Pons (tissue), 1 donor: ENCODE results near the gene CAPZA2.

Experiments
- DNase-seq: peaks from one replicate; pipeline ENCODE4 v3.0.0-alpha.2; 2016; ENCODE audit warnings: low spot score

The CAPZA2 gene

GRCh38 chr7:116862951-116863670 lies 724 bp downstream of the CAPZA2 start:
- peak; percentile 52 for DNase-seq

- DNase-seq: no peak
These were observed 1.6 kb downstream of the CAPZA2 start for GRCh38 chr7:116863936-116864500.

GRCh38 chr7:116871061-116871700 lies 8.8 kb downstream of the CAPZA2 start:
- DNase-seq: no peak

- no peak for DNase-seq
These were observed 9.6 kb downstream of the CAPZA2 start for GRCh38 chr7:116872026-116872425.

DNA sequence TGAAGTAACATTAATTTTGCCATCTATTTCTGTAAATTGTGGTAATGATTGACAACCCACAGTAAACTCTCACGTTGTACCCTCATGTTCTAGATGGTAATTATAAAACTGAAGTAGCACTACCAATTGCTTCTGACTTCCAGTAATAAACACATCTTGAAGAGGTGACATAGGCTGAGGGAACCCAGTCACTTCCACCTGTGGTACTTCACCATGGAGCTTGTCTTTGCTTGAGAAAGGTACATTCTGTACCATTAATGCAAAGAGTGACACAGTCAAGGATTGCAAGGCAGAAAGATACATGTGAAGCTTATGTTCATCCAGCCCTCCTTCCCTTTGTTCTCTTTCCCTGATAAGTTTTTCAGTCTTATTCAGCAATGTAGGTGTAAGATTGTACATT lies 11.2 kb downstream of the CAPZA2 start:
- DNase-seq: no peak

DNA sequence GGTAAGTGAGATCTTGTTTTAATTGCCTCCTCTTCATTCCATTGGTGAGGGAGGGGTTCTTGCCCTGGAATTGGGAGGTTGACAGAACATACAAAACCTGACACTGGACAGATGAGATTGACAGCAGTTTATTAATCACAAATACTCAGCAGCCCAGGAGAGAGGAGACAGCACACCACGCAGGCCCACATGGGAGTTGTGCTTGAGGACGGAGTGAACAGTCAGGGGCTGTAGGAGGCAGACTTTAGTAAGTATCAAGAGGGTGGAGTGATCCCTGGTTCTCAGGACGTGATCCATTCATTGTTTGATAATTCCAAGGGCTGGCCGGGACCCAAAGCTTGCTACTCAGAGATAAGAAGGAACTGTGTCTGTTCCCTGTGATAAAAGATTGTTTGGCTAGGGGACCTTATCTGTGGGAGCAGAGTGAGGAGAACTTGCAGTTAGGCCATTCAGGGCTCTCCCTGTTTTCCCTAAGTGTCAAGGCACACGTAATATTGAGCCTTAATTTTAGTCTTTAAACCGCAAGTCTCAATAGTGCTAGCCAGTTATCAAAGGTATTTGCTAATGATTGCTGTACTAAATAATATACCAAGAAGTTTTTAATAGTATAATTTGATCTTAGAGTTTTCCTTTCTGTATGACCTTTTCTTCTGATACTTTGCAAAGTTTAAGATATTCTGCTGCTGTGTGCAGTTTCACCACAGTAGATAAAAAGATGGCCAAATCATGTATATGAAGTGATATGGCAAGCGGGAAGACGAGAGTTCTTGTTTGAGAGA lies 14.5 kb downstream of the CAPZA2 start:
- DNase-seq: no peak

GRCh38 chr7:116877443-116878217 lies 15.2 kb downstream of the CAPZA2 start:
- DNase-seq: no peak

DNA sequence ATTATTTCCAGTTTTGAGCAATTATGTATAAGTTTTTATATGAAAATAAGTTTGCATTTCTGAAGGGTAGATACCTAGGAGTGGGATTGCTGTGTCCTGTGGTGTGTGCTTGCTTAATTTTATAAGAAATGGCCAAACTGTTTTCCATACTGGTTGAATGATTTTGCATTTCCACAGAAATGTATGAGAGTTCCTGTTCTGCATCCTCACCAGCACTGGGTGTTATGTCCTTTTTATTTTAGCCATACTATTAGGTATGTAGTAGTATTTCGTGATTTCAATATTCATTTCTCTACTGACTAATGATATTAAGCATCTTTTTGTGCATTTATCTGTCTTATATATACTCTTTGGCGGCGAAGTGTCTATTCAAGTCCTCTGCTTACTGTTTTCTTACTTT lies 22.3 kb downstream of the CAPZA2 start:
- no peak for DNase-seq

DNA sequence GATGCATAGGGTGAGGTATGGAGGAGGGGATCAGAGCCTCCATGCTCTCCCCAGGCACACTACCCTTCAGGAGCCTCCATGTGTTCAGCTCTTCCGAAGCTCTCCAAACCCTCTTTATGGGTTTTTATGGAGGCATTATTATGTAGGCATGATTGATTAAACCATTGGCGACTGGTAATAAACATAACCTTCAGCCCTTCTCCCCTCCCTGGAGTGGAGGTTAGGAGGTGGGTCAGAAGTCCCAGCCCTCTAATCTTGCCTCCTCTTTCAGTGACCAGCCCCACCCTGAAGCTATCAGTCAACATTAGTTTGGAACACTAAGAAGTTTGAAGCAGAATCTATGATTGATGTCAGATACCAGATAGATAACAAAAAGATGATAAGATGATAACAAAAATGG lies 23.3 kb downstream of the CAPZA2 start:
- no peak for DNase-seq

- DNase-seq: no peak
These were observed 24.3 kb downstream of the CAPZA2 start for GRCh38 chr7:116886543-116887156.

GRCh38 chr7:116888895-116889294 lies 26.5 kb downstream of the CAPZA2 start:
- DNase-seq: no peak

DNA sequence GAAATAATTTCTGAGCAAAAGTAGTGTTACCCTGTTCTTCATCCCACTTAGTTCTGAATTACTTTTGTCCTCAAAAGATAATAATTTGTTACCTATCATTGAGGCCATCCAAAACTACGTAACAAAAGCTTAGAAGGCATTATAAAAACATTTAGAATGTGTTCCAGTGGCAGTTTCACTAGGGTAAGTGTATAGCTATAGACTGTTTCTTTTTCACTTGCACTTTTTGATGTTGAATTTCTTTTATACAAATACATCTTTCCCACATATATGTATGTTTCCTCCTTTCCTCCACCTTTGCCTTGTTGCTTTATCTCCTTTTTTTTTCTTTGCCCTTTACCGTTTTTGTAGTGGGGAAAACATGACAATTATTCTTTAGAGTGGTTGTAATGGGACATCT lies 33.5 kb downstream of the CAPZA2 start:
- no peak for DNase-seq

DNA sequence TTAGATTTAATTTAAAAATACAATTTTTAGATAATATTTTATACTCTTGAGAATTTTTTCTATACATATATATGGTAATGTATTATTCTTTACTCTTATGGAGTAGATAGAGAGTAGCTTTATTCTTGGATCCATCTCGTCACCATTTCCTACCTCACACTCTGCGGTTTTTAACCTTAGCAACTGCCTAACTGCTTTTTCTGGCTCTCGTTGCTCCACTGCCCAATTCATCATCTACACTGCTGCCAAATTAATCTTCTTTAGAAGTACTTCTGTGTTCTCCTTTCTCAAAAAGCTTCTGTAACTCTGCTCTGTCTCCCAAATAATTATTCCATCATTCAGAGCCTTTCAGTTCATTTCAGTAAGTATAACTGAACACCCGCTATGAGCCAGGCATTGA lies 35.3 kb downstream of the CAPZA2 start:
- DNase-seq: peak; percentile 17

DNA sequence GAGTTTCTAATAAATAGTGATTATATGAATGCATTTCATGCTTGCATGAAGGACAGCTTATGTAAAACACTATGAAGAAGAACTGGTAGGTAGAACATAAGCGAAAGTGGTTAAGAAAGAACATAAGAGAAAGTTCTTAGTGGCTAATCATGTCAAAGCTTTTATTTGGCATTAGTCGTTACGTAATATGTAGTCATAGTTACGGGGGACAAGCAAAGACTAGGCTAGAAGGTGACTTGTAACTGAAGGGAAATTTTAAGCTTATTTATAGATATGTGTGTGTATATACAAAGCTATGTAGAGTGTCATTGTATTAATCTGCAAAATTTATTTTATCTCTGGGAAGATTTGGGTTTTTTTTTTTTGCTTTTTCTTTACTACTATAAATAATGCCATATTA lies 36.9 kb downstream of the CAPZA2 start:
- DNase-seq: no peak

- DNase-seq: no peak
These were observed 38.8 kb downstream of the CAPZA2 start for GRCh38 chr7:116901143-116901542.

DNA sequence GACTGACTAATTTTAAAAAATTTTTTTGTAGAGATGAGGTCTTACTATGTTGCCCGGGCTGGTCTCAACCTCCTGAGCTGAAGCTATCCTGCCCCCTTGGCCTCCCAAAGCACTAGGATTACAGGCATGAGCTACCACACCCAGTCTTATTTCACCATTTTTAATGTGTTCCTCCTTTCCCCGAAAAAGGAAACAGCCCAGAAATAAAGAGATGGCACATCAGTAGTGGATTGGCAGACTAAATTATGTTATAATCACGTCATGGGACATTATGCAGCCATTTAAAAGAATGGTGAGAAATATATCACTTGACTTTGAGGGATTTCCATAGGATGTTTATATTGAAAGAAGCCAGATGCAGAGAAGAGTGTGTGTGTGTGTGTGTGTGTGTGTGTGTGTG lies 40.5 kb downstream of the CAPZA2 start:
- no peak for DNase-seq

GRCh38 chr7:116906391-116906790 lies 44.0 kb downstream of the CAPZA2 start:
- DNase-seq: no peak

GRCh38 chr7:116910383-116910782 lies 48.0 kb downstream of the CAPZA2 start:
- no peak for DNase-seq

DNA sequence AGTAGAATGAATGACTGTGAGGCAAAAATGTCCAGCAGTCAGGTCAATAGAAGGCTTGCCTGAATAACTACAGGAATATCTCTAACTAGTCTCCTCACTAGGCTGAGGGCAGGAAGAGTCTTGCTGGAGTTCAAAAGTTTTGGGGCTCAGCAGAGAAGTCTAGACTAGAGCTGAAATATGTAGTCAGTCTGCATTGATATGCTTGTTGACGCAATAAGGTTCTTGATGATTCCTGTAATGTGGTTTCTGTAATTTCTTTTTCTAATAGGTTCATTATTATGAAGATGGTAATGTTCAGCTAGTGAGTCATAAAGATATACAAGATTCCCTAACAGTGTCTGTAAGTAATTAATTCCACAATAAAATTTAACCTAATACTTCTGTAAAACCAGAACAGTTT lies 49.4 kb downstream of the CAPZA2 start:
- no peak for DNase-seq

DNA sequence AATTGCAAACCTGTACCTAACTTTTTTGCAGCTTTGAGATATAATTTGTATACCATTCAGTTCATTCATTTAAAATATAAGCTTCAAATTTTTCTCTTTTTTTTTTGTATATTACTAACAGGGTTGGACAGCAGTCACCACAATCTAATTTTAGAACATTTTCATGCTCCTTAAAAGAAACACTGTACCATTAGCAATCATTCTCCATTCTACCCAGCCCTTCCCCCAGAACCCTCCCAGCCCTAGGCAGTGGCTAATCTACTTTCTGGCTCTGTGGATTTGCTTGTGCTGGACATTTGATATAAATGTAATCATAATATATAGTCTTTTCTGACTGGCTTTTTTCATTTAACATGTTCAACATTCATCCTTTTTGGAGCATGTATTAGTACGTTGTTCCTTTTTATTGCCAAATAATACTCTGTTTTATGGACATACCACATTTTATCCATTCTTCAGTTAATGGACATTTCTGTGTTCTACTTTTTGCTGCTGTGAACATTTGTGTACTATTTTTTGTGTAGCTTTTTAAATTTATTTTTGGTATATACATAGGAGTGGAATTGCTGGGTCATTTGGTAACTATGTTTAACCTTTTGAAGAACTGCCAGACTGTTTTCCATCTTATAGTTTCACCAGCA lies 50.0 kb downstream of the CAPZA2 start:
- no peak for DNase-seq

DNA sequence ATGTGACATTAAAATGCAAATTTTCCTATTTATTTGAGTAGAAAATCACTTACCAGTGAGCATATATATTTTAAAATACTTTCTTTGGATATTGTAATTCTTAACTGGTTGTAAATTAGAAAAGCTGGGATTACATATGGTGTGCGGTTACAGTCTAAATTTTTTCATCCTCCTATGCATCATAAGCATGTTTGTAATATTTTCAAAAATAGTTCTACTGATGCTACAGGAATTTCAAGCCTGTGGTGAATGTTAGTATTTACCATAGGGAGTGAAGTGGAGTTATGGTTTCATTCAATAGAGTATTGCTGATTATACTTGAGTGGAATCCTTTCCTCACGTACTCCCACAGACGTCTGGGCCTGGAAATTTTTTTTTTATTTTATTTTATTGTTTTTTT lies 56.3 kb downstream of the CAPZA2 start:
- DNase-seq: no peak
